ENCODE data around the gene KCNJ15. TPM values are rescaled to one million over a fixed set of nuclear protein-coding genes. Genes with fewer than 3 reads are reported as not detected.
A peak's percentile ranks its signal among the peaks of the same experiment; 100 is the strongest.
"Not testable (repeated sequence)": the region's sequence is repeated elsewhere in the genome, so short reads cannot be mapped to it uniquely, and the experiment has no call there.

The KCNJ15 gene
- under 0.01 TPM for total RNA-seq

DNA sequence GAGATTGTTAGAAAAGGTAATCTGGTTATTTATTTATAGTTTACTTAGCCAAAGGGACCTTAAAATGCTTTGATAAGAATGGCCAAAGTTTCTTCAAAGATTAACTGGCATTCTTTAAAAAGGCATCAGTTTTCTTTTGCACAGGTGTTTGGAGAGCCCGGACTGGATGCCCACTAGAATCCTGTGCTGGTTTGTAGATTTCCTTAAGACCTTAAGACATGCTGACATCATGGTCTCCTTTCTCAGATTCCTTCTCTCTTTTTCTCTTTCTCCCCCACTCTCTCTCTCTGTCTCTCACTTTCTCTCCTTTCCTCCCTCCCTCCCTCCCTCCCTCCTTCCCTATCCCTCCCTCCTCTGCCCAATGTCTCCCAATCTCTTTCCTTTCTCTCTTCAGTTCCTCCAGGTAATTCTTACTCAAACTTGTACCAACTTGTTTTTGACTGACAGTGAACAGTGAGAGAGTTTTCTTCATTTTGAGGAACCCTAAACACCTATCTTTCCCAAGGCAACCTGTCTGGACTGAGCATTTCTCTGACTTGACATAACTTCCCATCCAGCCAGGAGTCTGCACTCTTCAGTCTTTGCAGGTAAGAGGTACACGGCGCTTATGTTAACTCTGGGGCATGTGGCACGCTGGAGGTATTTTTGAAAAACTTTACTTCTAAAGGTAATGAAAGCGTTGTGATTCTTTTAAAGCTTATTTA is at the start of gene KCNJ15:
Gene KCNJ15 (plus strand): TSS at position 393 of the 704 bp plus-strand sequence. CDS start 42,271 bp downstream, outside the sequence.
- DNase-seq (ENCODE audit: low read depth in 2 of 3, low spot score in 2 of 3): no peak

DNA sequence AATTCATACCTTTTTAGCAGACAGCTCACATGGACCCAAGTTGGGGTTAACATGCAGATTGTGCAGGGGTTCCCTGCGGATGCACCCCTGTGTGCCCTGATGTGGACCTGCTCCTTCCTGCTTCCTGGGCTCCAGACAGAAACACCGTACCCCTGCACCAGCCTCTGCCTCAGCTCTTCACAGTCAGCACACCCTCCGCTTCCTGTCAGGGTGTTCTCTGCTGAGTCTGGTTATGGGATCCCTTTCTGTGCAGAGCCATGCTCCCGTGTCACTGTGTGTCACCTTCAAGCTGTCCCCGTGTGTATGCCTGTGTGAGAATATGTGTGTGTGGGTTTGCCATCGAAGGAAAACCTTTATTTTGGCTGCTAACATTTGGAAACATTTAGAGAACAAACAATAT is 48.7 kb upstream of the KCNJ15 start:
- DNase-seq (ENCODE audit: low read depth in 2 of 3, low spot score in 2 of 3): no peak

DNA sequence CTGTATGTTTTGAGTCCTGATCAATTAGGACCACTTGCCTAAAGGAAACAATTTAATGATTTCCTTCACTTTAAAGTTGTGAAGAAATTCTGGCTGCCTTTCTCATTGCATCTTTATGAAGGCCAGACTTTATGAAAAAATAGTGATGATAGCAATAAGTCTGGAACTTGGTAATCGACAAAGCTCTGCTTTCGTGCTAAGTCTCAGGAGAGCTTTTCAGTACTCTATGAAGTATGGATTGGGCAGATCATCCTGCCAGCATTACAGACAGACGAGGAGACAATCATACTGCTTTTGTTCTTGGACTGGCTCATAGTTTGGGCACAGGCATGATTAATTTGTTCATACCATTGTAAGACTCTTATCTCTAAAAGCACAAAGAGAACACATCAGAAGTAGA is 45.5 kb upstream of the KCNJ15 start:
- DNase-seq (ENCODE audit: low read depth in 2 of 3, low spot score in 2 of 3): no peak

DNA sequence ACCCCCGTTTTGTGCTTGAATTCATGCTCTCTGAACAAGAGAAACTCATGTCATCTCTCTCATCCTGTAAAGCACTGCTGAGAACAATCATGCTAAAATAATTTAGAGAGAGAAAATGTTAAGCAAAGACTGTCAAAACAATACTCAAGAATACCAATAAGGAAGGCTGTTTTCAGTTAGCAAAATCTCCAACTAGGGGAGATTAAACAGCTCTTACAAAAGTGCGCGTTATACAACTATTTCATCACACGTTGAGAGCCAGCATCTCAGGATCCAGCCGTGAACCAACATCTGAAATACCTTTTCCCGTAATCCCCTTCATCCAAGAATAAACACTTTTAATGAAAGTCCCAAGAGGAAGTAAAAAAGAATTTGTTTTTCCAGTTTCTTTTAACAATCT is 44.1 kb upstream of the KCNJ15 start:
- DNase-seq (ENCODE audit: low read depth in 2 of 3, low spot score in 2 of 3): no peak

DNA sequence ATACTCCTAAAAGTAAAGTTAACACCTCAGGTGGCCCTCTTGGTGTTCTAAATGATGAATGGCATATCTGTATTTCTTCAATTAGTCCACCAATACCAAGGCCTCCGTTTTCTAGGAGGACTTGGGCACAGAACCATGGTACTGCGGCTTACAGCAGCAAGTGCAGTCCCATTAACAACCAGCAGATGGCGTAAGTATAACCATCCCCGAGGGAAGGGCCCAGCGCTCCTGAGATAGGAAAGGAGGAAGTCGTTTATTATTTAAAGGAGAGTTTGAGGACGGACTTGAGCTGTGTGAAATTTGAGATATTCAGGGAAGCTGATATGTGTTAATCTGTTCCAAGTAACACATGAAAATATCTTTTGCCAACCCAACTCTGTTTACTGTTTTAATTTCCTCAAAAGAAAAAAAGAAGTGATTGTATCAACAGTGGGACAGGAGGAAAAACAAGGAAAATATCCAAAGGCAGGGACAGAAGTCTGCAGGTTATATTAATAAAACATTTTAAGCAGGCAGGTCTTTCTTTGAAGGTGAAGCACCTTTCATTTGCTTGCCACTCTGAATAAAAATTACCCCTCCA is 37.7 kb upstream of the KCNJ15 start:
- peak; percentile 41 to 80 (median 75) for DNase-seq (ENCODE audit: low read depth in 2 of 3, low spot score in 2 of 3)

DNA sequence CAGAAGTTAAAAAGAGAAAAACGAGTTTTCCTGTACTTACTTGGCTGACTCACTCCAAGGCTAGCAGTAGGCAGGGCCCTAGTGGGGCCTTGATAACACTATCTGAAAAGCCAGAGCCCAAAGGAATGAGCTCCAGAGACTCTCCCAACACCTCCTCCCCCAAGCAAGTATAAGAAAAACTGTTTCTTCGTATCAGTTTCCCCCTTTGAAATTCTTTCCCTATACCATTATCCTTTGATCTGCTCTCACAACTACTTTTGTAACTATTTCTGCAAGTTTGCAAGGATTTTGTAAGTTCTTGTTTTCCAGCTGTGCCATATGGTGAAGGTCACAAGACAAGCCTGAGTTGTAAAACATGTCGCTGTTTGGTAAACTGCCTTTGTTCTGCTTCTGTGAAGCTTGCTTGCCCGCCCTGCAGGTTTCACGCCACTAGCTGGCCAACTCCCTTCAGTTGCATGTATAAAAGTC is 36.5 kb upstream of the KCNJ15 start:
- DNase-seq (ENCODE audit: low read depth in 2 of 3, low spot score in 2 of 3): no peak

DNA sequence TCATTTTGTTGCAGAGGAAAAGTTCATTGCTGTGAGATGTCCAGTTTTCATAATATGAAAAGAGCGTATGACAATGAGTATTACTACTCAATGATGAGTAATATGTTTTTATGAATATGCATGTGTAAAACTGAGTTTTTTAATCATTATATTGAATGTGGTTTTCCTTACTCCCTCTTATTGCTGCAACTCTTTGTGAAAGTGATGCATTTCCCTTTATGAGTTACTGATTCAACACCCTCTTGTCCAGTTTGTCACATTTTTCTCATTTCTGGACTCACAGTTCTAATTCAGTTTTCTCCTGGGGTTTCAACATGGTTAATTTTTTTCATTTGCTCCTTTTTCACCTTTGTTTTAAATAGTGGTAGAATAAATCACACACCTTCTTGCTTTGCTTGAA is 35.2 kb upstream of the KCNJ15 start:
- DNase-seq (ENCODE audit: low read depth in 2 of 3, low spot score in 2 of 3): no peak

DNA sequence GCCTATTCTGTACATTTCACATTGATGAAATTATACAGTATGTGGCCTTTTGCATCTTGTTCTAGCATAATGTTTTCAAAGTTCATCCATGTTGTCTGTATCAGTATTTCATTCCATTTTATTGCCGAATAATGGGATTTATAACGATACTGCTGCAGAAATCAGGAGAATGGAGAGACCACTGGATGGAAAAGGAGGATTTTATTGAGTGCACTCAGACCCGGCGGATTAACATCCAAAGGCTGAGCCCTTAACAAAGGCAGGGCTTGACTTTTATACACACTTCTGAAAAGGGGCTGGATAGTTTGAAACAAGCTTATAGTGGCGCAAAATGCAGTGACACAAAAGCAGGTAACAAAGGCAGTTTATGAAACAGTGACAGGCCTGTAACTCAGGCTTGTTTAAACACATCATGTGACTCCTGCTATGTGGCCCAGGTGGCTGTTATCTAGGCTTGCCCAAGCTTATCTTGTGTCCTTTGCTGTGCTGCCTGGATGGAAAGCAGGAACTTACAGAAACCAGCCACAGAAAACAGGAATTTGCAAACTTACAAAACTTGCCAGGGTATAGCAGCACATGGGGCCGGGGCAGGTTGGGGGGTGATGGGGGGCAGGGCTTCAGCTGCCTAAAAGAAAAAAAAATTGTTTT is 32.8 kb upstream of the KCNJ15 start:
- peak in 2 of 3 donors; percentile 50 to 61 for DNase-seq (ENCODE audit: low read depth in 2 of 3, low spot score in 2 of 3)

DNA sequence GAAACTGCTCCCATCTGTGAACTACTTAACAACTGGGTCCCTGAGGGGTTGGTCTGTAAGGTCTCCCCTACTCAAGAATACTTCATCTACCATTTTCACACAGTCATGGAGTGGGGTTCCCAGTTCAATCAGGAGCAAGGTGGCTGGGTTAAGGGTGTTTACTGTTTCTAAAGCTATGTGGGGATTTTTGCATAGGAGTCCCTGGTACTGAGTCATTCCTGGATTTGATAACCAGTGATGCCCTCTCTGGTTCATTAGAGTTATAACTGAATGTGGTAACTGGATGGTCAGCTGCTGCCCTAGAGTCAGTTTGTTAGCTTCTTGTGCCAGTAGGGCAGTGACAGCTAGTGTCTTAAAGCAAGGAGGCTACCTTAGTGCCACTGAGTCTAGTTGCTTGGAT is 29.4 kb upstream of the KCNJ15 start:
- no peak for DNase-seq (ENCODE audit: low read depth in 2 of 3, low spot score in 2 of 3)

DNA sequence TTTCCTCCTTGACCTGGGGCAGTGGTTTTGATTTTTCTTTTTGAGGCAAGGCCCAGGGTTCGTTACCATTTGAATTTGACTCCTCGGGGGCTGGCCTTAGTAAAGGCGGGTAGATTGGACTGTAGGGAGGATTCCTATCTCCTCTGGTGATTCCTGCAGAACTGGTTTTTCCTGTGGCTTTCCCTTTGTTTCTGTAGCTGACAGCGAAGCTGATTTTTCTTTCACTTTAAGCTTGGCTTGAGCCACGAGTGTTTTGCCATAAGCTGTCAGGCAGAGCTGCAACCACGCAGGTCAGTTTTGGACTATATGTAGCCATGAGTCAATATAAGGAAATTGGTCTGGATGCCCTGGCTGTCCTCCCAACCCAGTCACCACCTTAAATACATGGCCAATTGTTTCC is 28.7 kb upstream of the KCNJ15 start:
- no peak for DNase-seq (ENCODE audit: low read depth in 2 of 3, low spot score in 2 of 3)

DNA sequence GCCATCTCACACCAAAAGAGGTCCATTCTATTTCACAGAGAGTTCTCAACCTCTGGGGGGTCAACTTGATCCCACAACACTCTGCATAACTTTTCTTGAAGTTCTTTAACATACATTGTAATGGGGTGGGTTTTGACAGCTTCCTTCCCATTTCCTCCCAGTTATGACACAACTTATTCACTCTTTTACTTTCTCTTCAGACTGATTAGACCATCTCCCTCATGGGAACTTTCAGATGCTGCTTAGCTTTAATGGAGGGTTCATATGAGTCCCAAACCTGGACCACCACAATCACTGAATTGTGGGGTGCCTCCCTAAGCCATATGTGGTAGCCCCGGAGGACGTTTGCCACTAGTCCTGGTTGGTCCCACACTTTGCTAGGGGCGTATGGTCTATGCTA is 28.3 kb upstream of the KCNJ15 start:
- DNase-seq (ENCODE audit: low read depth in 2 of 3, low spot score in 2 of 3): no peak

DNA sequence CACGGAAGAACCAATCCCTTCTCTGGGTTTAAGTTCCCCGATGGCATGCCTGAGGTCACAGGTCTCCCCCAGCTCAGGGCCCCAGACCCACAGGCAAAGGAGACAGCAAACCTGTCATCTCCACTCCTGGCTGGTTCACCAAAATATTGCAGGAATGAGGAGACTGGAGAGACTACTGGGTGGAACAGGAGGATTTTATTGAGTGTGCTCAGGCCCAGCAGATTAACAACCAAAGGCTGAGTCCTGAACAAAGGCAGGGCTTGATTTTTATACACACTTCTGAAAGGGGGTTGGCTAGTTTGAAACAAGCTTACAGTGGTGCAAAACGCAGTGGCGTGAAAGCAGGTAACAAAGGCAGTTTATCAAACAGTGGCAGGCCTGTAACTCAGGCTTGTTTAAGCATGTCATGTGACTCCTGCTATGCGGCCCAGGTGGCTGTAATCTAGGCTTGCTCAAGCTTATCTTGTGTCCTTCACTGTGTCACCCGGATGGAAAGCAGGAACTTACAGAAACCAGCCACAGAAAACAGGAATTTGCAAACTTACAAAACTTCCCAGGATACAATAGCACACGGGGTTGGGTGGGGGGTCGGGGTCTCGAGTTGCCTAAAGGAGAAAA is 27.4 kb upstream of the KCNJ15 start:
- peak in 1 of 3 donors; percentile 20 for DNase-seq (ENCODE audit: low read depth in 2 of 3, low spot score in 2 of 3)

DNA sequence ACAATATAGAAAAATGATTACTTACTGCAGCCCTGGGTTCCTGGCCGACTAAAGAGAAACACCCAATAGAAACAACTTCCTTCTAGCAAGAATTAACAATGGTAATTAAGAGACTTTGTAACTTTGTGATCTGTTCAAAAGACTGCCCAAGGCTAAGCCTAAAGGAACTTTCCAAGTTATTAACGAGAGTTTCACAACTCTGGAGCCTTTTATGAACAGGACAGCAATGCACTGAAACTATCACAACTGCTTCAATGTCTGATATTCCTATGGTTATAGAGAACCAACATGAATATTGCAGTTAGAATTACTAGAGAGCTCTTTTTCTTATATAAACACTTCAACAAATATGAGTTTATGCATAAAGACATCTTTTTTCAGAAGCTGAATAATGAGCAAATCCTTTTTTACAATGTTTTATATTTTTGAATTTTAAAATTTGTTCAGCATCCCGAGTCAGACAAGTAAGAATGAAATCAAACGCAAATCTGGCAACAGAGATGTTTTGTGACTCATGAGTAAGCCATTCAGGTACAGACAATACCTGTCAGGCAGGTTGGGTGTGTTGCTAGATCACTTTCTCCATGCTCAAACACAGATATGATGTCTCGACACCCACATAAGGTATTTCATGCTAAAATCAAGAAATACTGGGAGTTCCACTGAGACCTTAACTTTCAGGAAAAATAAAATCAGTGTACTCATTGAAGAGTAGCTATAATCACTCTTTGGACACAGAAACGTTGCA is 22.2 kb upstream of the KCNJ15 start:
- no peak for DNase-seq (ENCODE audit: low read depth in 2 of 3, low spot score in 2 of 3)

DNA sequence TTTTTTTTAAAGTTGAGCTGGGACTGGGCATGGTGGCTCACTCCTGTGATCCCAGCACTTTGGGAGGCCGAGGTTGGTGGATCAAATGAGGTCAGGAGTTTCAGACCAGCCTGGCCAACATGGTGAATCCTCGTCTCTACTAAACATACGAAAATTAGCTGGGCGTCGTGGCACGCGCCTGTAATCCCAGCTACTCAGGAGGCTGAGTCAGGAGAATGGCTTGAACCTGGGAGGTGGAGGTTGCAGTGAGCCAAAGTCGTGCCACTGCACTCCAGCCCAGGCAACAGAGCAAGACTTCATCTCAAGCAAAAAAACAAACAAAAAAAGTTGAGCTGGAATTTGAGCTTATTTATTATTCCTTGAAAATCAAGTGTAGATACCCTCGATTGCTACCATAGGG is 21.5 kb upstream of the KCNJ15 start:
- not testable (repeated sequence) for DNase-seq (ENCODE audit: low read depth in 2 of 3, low spot score in 2 of 3)

DNA sequence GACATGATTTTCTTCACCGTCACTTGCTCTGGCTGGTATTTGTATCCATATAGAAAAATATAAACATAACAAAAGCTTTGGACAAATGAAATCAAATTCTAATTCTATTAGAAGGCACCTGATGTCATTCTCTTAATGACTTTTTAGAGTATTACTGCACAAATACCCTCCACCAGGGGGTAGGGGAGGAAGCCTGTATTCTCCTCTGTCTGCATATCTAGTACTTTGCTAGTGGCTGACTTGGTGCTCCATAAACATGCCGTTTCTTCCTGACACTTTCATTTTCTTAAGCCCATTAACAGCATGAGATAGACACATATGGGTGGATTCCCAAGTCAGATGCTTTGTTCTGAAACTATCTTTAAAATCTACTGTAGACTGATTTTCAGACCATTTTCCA is 20.6 kb upstream of the KCNJ15 start:
- no peak for DNase-seq (ENCODE audit: low read depth in 2 of 3, low spot score in 2 of 3)

DNA sequence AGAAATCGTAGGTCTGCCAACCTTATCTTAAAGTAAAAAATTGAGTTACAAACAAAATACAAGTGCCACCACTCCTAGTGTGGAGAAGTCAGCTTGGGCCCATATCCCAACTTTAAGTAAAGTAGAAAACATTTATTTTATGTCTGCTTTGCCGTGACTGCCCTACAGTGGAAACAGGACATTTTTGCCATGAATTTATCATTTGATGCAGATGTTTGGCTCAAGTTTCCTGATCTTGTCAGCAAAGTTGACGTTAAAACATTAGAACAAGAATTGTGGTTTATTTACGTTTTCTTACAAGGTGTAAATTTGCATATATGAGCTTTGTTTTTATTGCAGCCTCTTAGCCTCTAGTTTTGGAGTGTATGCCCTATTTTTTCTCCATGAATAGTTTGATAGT is 17.1 kb upstream of the KCNJ15 start:
- peak in 1 of 3 donors; percentile 48 for DNase-seq (ENCODE audit: low read depth in 2 of 3, low spot score in 2 of 3)

DNA sequence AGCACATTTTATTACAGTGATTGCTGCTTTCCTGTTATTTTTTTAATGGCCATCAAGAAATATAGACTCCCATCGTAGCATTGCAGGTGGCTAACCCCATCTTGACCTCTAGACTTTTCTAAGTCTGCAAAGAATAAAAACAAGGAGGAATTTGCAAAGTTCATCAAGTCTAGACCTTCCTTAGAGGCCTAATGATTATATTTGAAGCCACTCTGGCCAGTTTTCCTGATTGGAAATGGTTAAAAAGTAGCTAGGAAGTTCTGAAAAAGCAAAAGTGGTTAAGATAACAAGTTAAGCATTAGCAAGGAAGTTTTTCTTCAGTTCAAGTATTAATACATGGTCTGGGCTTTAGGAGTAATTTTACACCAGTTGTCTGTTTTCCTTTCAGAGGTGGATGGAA is 16.7 kb upstream of the KCNJ15 start:
- no peak for DNase-seq (ENCODE audit: low read depth in 2 of 3, low spot score in 2 of 3)

DNA sequence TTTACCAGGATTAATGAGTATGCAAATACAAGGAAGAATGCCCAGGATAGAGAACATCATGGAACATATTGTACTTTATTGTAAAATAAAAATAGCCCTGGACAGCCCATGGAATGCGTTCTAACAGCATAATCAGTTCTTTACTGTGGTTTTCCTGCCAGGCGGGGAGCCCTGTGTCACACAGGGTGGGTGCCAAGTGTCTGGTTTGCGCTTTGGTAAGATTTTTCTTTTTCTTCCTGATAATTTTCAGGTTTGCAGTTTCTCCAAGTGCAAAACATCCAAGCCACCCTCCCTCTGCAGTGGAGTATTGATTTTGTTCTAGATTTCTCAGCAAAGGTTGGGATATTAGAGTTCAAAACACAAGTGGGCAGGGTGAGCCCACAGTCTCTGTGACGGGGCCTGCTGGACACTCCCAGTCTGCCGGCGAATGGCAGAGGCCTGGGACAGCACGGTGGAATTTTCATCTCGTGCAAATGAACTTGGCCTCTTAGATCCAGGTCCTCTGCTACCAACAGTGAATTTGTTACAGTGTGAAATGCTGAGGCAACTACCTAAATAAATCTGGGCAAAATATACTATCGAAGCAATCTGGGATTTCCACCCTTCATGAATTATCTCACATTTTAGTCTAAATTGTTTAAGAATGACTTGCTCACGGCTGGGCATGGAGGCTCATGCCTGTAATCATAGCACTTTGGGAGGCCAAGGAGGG is 15.6 kb upstream of the KCNJ15 start:
- peak in 1 of 3 donors; percentile 29 for DNase-seq (ENCODE audit: low read depth in 2 of 3, low spot score in 2 of 3)

DNA sequence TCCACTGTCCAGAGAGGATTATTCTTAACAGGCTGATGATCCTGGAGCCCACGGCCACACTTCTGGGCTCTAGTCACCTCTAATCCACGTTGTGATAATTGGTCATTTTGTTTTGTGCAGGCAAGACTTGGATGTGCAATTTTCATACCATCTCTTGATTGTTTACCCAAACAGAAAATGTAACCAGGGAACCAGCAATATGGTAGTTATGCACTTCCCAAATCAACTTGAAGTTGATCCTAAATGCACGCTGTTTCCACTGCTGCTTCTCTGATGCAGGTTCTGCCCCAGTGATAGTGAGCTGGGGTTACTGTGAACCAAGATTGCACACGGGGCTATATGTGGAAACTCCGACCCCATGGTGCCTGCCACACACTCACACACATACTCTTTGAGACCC is 14.7 kb upstream of the KCNJ15 start:
- DNase-seq (ENCODE audit: low read depth in 2 of 3, low spot score in 2 of 3): peak in 1 of 3 donors; percentile 30

DNA sequence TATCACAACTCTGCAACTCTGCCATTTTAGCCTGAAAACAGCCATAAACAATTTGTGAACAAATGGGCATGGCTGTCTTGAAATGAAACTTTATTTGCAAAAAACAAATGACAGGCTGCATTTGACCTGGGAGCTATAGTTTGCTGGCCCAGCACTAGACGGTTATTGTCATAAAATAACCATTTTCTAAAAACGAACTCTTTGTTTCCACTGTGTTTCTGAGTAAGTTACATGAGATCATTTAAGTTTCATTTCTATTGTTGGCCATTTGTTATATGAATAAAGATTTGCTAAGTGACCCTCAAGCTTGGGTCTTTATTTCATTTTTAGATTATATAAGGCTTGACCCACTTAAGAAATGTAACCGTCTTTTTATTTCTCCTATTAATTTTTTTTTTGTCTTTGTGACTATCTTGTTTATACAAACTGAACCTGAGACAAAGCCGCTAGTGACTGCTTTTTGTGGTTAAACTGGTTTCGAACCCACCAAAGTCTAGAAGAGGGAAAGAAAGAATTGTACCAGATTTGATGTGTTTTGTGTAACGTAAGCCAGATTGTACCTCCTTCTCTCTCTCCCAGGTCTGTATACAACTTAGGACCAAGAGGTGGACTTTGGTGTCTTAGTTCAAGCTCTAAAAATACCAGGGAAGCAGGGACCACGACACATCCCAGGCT is 12.9 kb upstream of the KCNJ15 start:
- DNase-seq (ENCODE audit: low read depth in 2 of 3, low spot score in 2 of 3): no peak

All from hematopoietic multipotent progenitor cell (in vitro differentiated cells).